ENCODE results near the gene ITPRID1. TPM values are rescaled to one million over a fixed set of nuclear protein-coding genes. Genes with fewer than 3 reads are reported as not detected.

ITPRID1 gene
- total and polyA plus RNA-seq, 9 donors: 0.20 TPM; not detected in 8

GRCh38 chr7:31603046-31603445 is 89.2 kb downstream of the ITPRID1 start:
- Histone ChIP-seq H3K4me3 (no peak overlapping the region), H3K27ac (no peak overlapping the region), H3K36me3 (no peaks in the 10 kb centered on the region), H3K9me3 (no peaks in the 10 kb centered on the region), H3K27me3 (no peaks in the 10 kb centered on the region), H3K4me1 (ENCODE audit: insufficient read depth) (no peaks in the 10 kb centered on the region)
- DNase-seq: no peak
- intact Hi-C loops (cut with DNase I): no loop called here
- no peak for TF ChIP-seq POLR2A (IDR thresholded peaks at IDR 0.05)
- no peak for TF ChIP-seq CTCF (IDR thresholded peaks at IDR 0.05)
- TF ChIP-seq EP300 (IDR thresholded peaks at IDR 0.05): no peak
- WGBS, 3 donors: 33 to 47% (median 39%) methylated on average over 5 of the region's 5 CpGs

- Histone ChIP-seq H3K36me3 (no peaks in the 10 kb centered on the region), H3K9me3 (no peaks in the 10 kb centered on the region), H3K4me3 (no peak overlapping the region), H3K4me1 (ENCODE audit: insufficient read depth) (no peaks in the 10 kb centered on the region), H3K27me3 (no peaks in the 10 kb centered on the region), H3K27ac (no peak overlapping the region)
- intact Hi-C loops (cut with DNase I): no loop called here
- TF ChIP-seq CTCF (IDR thresholded peaks at IDR 0.05) (no peak), POLR2A (IDR thresholded peaks at IDR 0.05) (no peak), EP300 (IDR thresholded peaks at IDR 0.05) (no peak)
- WGBS, 3 donors: 45 to 49% (median 47%) methylated on average over 1 of the region's 1 CpG
- no peak for DNase-seq
These were observed 99.7 kb downstream of the ITPRID1 start for GRCh38 chr7:31613604-31614003.

GRCh38 chr7:31633467-31633866 is 119.6 kb downstream of the ITPRID1 start:
- intact Hi-C loops (cut with DNase I): loop anchor here in 1 of 4 donors (5.0 kb wide), 1 partner anchor 496 kb away; no protein-coding TSS in a partner anchor

GRCh38 chr7:31633894-31634494 is 120.1 kb downstream of the ITPRID1 start:
- Histone ChIP-seq H3K27ac (no peak overlapping the region), H3K27me3 (no peaks in the 10 kb centered on the region), H3K4me3 (no peak overlapping the region), H3K9me3 (no peaks in the 10 kb centered on the region), H3K4me1 (ENCODE audit: insufficient read depth) (no peaks in the 10 kb centered on the region), H3K36me3 (no peaks in the 10 kb centered on the region)
- WGBS, 3 donors: 36 to 44% (median 39%) methylated on average over 2 of the region's 2 CpGs
- DNase-seq: no peak
- intact Hi-C loops (cut with DNase I): loop anchor here in 1 of 4 donors (5.0 kb wide), 1 partner anchor 497 kb away; no protein-coding TSS in a partner anchor
- TF ChIP-seq CTCF (IDR thresholded peaks at IDR 0.05): no peak
- no peak for TF ChIP-seq POLR2A (IDR thresholded peaks at IDR 0.05)
- TF ChIP-seq EP300 (IDR thresholded peaks at IDR 0.05): no peak

More at GRCh38 chr7:31633467-31633866, 119.6 kb downstream of the ITPRID1 start:
- no peaks in the 10 kb centered on the region for H3K9me3 ChIP-seq
- H3K4me1 ChIP-seq (ENCODE audit: insufficient read depth): no peaks in the 10 kb centered on the region
- no peaks in the 10 kb centered on the region for H3K27me3 ChIP-seq
- no peak overlapping the region for H3K4me3 ChIP-seq
- DNase-seq: no peak
- WGBS, 3 donors: 78 to 91% (median 84%) methylated on average over 1 of the region's 1 CpG
- no peak for TF ChIP-seq CTCF (IDR thresholded peaks at IDR 0.05)
- no peak for TF ChIP-seq EP300 (IDR thresholded peaks at IDR 0.05)
- TF ChIP-seq POLR2A (IDR thresholded peaks at IDR 0.05): no peak
- no peak overlapping the region for H3K27ac ChIP-seq
- no peaks in the 10 kb centered on the region for H3K36me3 ChIP-seq

Data from ovary (tissue), 9 donors.